Measurements from ENCODE around the gene MIPOL1.

The MIPOL1 gene

GRCh38 chr14:37330910-37331309 is 133.2 kb downstream of the MIPOL1 start:
- no peak for DNase-seq (ENCODE audit: low spot score)
- TF ChIP-seq, protein P1, sequence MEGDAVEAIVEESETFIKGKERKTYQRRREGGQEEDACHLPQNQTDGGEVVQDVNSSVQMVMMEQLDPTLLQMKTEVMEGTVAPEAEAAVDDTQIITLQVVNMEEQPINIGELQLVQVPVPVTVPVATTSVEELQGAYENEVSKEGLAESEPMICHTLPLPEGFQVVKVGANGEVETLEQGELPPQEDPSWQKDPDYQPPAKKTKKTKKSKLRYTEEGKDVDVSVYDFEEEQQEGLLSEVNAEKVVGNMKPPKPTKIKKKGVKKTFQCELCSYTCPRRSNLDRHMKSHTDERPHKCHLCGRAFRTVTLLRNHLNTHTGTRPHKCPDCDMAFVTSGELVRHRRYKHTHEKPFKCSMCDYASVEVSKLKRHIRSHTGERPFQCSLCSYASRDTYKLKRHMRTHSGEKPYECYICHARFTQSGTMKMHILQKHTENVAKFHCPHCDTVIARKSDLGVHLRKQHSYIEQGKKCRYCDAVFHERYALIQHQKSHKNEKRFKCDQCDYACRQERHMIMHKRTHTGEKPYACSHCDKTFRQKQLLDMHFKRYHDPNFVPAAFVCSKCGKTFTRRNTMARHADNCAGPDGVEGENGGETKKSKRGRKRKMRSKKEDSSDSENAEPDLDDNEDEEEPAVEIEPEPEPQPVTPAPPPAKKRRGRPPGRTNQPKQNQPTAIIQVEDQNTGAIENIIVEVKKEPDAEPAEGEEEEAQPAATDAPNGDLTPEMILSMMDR (IDR thresholded peaks at IDR 0.05; ENCODE audit: extremely low read depth, insufficient read depth, missing control alignments) = no peak
- in situ Hi-C loops (cut with MboI; ENCODE audit: low pct_unique_long_range_greater_than_20kb, low sequenced_read_pairs, unreplicated experiment) = no loop called here

DNA sequence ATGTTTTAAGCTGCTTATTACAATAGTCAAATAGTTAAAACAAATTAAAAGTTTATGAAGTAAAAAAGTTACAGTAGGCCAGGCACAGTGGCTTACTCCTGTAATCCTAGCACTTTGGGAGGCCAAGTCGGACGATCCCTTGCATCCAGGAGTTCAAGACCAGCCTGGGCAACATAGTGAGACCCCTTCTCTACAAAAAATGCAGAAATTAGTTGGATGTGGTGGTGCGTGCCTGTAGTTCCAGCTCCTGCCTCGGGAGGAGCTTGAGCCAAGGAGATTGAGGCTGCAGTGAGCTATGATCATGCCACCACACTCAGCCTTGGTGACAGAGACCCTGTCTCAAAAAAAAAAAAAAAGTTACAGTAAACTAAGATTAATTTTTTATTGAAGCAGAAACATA is 142.6 kb downstream of the MIPOL1 start:
- in situ Hi-C loops (cut with MboI; ENCODE audit: low pct_unique_long_range_greater_than_20kb, low sequenced_read_pairs, unreplicated experiment) = no loop called here
- TF ChIP-seq, protein P1 (IDR thresholded peaks at IDR 0.05; ENCODE audit: extremely low read depth, insufficient read depth, missing control alignments) = no peak
- no peak for DNase-seq (ENCODE audit: low spot score)

DNA sequence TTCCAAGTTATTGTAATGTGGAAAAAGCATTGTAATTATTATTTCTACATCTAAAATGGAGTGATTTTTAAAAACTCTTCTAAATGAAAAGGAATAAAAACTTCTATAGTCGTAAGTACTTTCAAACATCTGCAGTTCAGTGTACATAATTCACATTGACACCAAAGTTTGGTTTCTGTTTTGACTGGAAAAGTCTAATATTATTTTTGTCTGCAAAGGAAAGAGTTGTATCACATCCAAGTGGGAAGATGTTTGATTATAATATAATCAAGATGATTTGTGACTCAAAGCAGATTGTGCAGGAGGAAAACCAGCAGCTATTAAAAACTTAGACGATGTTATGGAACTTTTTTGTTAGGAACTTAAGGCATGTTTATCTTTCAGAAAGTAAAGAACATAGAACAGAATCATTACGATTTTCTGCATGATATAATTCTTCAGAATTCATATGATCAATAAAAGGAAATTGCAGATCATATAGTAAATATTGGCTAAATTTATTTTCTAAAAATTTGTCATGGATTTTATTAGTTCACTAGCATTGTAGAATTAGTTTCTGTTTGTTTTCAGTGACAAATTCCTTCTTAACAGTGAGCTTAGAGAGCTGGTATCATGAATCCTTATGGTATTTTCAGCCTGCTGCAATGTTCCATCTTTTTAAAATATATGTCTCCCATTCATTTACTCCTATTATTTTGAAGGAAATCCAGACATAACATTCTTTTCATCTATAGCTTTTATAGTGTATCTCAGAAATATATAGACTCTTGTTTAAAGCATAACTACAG is 145.8 kb downstream of the MIPOL1 start:
- TF ChIP-seq, protein P1 (IDR thresholded peaks at IDR 0.05; ENCODE audit: extremely low read depth, insufficient read depth, missing control alignments) = no peak
- in situ Hi-C loops (cut with MboI; ENCODE audit: low pct_unique_long_range_greater_than_20kb, low sequenced_read_pairs, unreplicated experiment) = no loop called here
- no peak for DNase-seq (ENCODE audit: low spot score)

DNA sequence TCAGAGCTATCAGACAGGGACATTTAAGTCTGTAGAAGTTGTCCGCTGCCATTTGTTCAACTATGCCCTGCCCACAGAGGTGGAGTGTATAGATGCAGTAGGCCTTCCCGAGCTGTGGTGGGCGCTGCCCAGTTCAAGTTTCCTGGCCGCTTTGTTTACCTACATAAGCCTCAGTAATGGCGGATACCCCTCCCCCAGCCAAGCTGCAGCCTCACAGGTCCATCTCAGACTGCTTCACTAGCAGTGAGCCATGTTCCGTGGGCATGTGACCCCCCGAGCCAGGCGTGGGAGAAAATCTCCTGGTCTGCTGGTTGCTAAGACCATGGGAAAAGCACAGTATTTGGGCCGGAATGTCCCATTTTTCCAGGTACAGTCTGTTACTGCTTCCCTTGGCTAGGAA is 165.9 kb downstream of the MIPOL1 start:
- TF ChIP-seq, protein P1 (IDR thresholded peaks at IDR 0.05; ENCODE audit: extremely low read depth, insufficient read depth, missing control alignments) = no peak
- in situ Hi-C loops (cut with MboI; ENCODE audit: low pct_unique_long_range_greater_than_20kb, low sequenced_read_pairs, unreplicated experiment) = no loop called here
- DNase-seq (ENCODE audit: low spot score) = no peak

- TF ChIP-seq, protein P1 (IDR thresholded peaks at IDR 0.05; ENCODE audit: extremely low read depth, insufficient read depth, missing control alignments) = no peak
- DNase-seq (ENCODE audit: low spot score) = no peak
- in situ Hi-C loops (cut with MboI; ENCODE audit: low pct_unique_long_range_greater_than_20kb, low sequenced_read_pairs, unreplicated experiment) = no loop called here
Observed at GRCh38 chr14:37369425-37369824, 171.7 kb downstream of the MIPOL1 start.

DNA sequence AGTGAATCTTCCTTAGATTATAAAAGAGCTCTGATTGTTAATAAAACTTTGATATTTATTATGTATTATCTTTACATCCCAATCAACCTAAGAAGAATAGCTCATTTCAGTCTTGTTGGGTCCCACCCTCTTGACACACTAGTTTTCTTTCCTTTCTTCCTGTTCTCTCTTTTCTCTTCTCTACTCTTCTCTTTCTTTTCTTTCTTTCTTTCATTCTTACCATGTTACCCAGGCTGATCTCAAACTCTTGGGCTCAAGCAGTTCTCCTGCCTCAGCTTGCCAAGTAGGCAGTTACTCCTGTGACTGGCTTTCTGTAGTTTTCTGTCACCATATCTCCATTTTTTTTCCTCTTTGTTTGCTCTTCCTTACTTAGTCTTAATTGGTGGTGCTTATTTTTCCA is 177.8 kb downstream of the MIPOL1 start:
- in situ Hi-C loops (cut with MboI; ENCODE audit: low pct_unique_long_range_greater_than_20kb, low sequenced_read_pairs, unreplicated experiment) = no loop called here
- no peak for DNase-seq (ENCODE audit: low spot score)
- TF ChIP-seq, protein P1 (IDR thresholded peaks at IDR 0.05; ENCODE audit: extremely low read depth, insufficient read depth, missing control alignments) = no peak

All from GM13977 (cell line).